Astrocyte (in vitro differentiated cells and primary cell): ENCODE measurements around the gene ADCY2. TPM values are rescaled to one million over a fixed set of nuclear protein-coding genes. Genes with fewer than 3 reads are reported as not detected.

ENCODE experiments used
- DNase-seq: peaks from one replicate; pipeline ENCODE4 v3.0.0-alpha.2; 2010; ENCODE audit warnings: low read depth
- FAIRE-seq: peaks from 2 replicates; lab custom pipeline; 2011; peaks lifted over from hg19 to GRCh38; lab: Jason Lieb, UNC
- H2AFZ ChIP-seq: 2 replicates; pipeline ENCODE4 v1.6.0; 2012; ENCODE audit warnings: low read depth, low read length, inconsistent platforms
- H3K27ac ChIP-seq: 2 replicates; pipeline ENCODE4 v1.5.1; 2011; ENCODE audit warnings: low read depth, low read length, inconsistent platforms
- H3K27me3 ChIP-seq: 2 replicates; pipeline ENCODE4 v1.6.0; 2011; ENCODE audit warnings: low read length, inconsistent platforms; ENCODE audit not compliant: insufficient read depth
- H3K36me3 ChIP-seq: 2 replicates; pipeline ENCODE4 v1.5.1; 2011; ENCODE audit warnings: low read length, inconsistent platforms; ENCODE audit not compliant: insufficient read depth
- H3K4me1 ChIP-seq: 2 replicates; pipeline ENCODE4 v1.5.1; 2011; ENCODE audit warnings: low read length, inconsistent platforms; ENCODE audit not compliant: insufficient read depth
- H3K4me2 ChIP-seq: 2 replicates; pipeline ENCODE4 v1.6.0; 2012; ENCODE audit warnings: low read length, inconsistent platforms
- H3K4me3 ChIP-seq: 2 replicates; pipeline ENCODE4 v1.5.1; 2011; ENCODE audit warnings: low read depth, mild to moderate bottlenecking, low read length, inconsistent platforms; ENCODE audit not compliant: insufficient read depth
- H3K79me2 ChIP-seq: 2 replicates; pipeline ENCODE4 v1.6.0; 2012; ENCODE audit warnings: mild to moderate bottlenecking, low read length, inconsistent platforms; ENCODE audit not compliant: insufficient read depth
- H3K9ac ChIP-seq: 2 replicates; pipeline ENCODE4 v1.6.0; 2012; ENCODE audit warnings: mild to moderate bottlenecking, low read length, inconsistent platforms
- H3K9me3 ChIP-seq: 2 replicates; pipeline ENCODE4 v1.5.1; 2012; ENCODE audit warnings: low read depth, mild to moderate bottlenecking, low read length, inconsistent platforms; ENCODE audit not compliant: insufficient read depth
- H4K20me1 ChIP-seq: 2 replicates; pipeline ENCODE4 v1.6.0; 2012; ENCODE audit warnings: low read length, inconsistent platforms; ENCODE audit not compliant: insufficient read depth
- H3K27ac Mint-ChIP-seq: one replicate; pipeline ENCODE4 v1.8.0; 2021; ENCODE audit warnings: mild to moderate bottlenecking, mixed read lengths; ENCODE audit not compliant: unreplicated experiment
- H3K27me3 Mint-ChIP-seq: one replicate; pipeline ENCODE4 v1.8.0; 2021; ENCODE audit warnings: low read depth, mixed read lengths; ENCODE audit not compliant: unreplicated experiment
- H3K36me3 Mint-ChIP-seq: one replicate; pipeline ENCODE4 v1.8.0; 2021; ENCODE audit warnings: low read depth, mixed read lengths; ENCODE audit not compliant: unreplicated experiment
- H3K4me1 Mint-ChIP-seq: one replicate; pipeline ENCODE4 v1.8.0; 2021; ENCODE audit warnings: low read depth, mixed read lengths; ENCODE audit not compliant: unreplicated experiment
- H3K4me3 Mint-ChIP-seq: one replicate; pipeline ENCODE4 v1.8.0; 2021; ENCODE audit warnings: mild to moderate bottlenecking, moderate library complexity, mixed read lengths; ENCODE audit not compliant: unreplicated experiment
- H3K9me3 Mint-ChIP-seq: one replicate; pipeline ENCODE4 v1.8.0; 2021; ENCODE audit warnings: mild to moderate bottlenecking, mixed read lengths; ENCODE audit not compliant: unreplicated experiment
- CTCF ChIP-seq: IDR thresholded peaks from 2 replicates; pipeline ENCODE4 v1.5.1; 2011; ENCODE audit warnings: low read depth, mild to moderate bottlenecking, inconsistent platforms, low read length, moderate library complexity; ENCODE audit not compliant: insufficient read depth
- EZH2 ChIP-seq: IDR thresholded peaks from 2 replicates; pipeline ENCODE4 v1.6.1; 2012; ENCODE audit warnings: mild to moderate bottlenecking, low read length, inconsistent platforms; ENCODE audit not compliant: insufficient read depth
- total RNA-seq: library from RNA; stranded (reverse); gene quantifications from 2 replicates; pipeline ENCODE4 v1.2.1, GENCODE V29; 2021

Gene ADCY2
- total RNA-seq, 1 donor from 2014 or later = 5.7 TPM

- FAIRE-seq = no peak
- Histone ChIP-seq H2AFZ (no peak overlapping the region), H3K9me3 (no peaks in the 10 kb centered on the region), H3K27me3 (no peaks in the 10 kb centered on the region), H3K4me2 (no peak overlapping the region), H3K4me3 (no peak overlapping the region), H3K4me1 (no peaks in the 10 kb centered on the region), H3K36me3 (no peaks in the 10 kb centered on the region), H3K79me2 (no peaks in the 10 kb centered on the region), H3K27ac (no peak overlapping the region), H4K20me1 (no peaks in the 10 kb centered on the region), H3K9ac (no peak overlapping the region)
- no peak overlapping the region for H3K4me3 Mint-ChIP-seq
- H3K36me3 Mint-ChIP-seq = no peaks in the 10 kb centered on the region
- no peaks in the 10 kb centered on the region for H3K9me3 Mint-ChIP-seq
- no peaks in the 10 kb centered on the region for H3K4me1 Mint-ChIP-seq
- no peak for DNase-seq
- TF ChIP-seq CTCF = no peak
- TF ChIP-seq EZH2 = no peak
- H3K27me3 Mint-ChIP-seq = peaks cover 5% of the 10 kb centered on the region
- no peak overlapping the region for H3K27ac Mint-ChIP-seq
These were observed 439.0 kb downstream of the ADCY2 start for GRCh38 chr5:7834982-7835381.

GRCh38 chr5:7837403-7837802, 441.5 kb downstream of the ADCY2 start:
- Mint-ChIP-seq H3K27me3 (no peaks in the 10 kb centered on the region), H3K27ac (no peak overlapping the region), H3K36me3 (no peaks in the 10 kb centered on the region), H3K4me3 (no peak overlapping the region), H3K9me3 (peaks cover 3% of the 10 kb centered on the region), H3K4me1 (peaks cover 3% of the 10 kb centered on the region)
- no peaks in the 10 kb centered on the region for H3K4me1 ChIP-seq
- no peaks in the 10 kb centered on the region for H3K36me3 ChIP-seq
- H4K20me1 ChIP-seq = no peaks in the 10 kb centered on the region
- H3K27ac ChIP-seq = no peak overlapping the region
- H3K27me3 ChIP-seq = no peaks in the 10 kb centered on the region
- no peaks in the 10 kb centered on the region for H3K9me3 ChIP-seq
- no peak overlapping the region for H3K9ac ChIP-seq
- TF ChIP-seq EZH2 = no peak
- TF ChIP-seq CTCF = no peak
- no peak overlapping the region for H2AFZ ChIP-seq
- no peak overlapping the region for H3K4me3 ChIP-seq
- FAIRE-seq (no peak), DNase-seq (no peak)
- H3K4me2 ChIP-seq = no peak overlapping the region
- no peaks in the 10 kb centered on the region for H3K79me2 ChIP-seq

DNA sequence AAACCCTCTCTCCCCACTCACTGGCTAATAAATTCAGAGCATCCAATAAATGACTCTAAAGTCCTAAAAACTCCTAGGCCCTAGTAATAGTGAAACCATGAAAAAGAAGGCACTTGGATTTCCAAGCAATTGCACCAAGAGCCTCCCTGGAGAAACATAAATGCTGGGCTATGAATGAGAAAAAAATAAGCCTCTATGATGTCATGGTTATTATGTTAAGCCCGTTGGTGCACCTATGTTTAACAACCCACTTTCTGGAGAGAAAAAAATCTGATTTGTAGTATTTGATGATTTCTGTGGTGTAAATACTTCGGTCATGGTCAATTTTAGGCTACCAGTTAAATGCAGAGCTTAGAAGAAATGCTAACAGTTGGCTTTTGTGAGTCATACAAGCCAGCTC, 446.6 kb downstream of the ADCY2 start:
- no peak for FAIRE-seq
- H2AFZ ChIP-seq = no peak overlapping the region

More for the DNA sequence above, 446.6 kb downstream of the ADCY2 start:
- no peaks in the 10 kb centered on the region for H3K9me3 ChIP-seq
- no peak overlapping the region for H3K27ac ChIP-seq
- no peak for DNase-seq
- H3K4me3 ChIP-seq = no peak overlapping the region
- no peaks in the 10 kb centered on the region for H3K36me3 ChIP-seq
- H3K9ac ChIP-seq = no peak overlapping the region
- TF ChIP-seq EZH2 = no peak
- TF ChIP-seq CTCF = no peak
- H3K79me2 ChIP-seq = no peaks in the 10 kb centered on the region
- H3K4me3 Mint-ChIP-seq = no peak overlapping the region
- H3K9me3 Mint-ChIP-seq = peaks cover 3% of the 10 kb centered on the region
- H3K4me2 ChIP-seq = no peak overlapping the region
- no peaks in the 10 kb centered on the region for H3K36me3 Mint-ChIP-seq
- no peaks in the 10 kb centered on the region for H4K20me1 ChIP-seq
- peaks cover 6% of the 10 kb centered on the region for H3K4me1 Mint-ChIP-seq
- no peaks in the 10 kb centered on the region for H3K4me1 ChIP-seq
- no peak overlapping the region for H3K27ac Mint-ChIP-seq
- H3K27me3 ChIP-seq = no peaks in the 10 kb centered on the region
- no peaks in the 10 kb centered on the region for H3K27me3 Mint-ChIP-seq
